Upper lobe of left lung (tissue), 6 donors: Measurements from ENCODE around the gene GPC5. TPM values are rescaled to one million over a fixed set of nuclear protein-coding genes. Genes with fewer than 3 reads are reported as not detected.
A peak's percentile ranks its signal among the peaks of the same experiment; 100 is the strongest.

Source experiments
- ATAC-seq, 2 donors: fragments of 200-7000 bp; cut with Tn5 transposase; one replicate each; pipeline ENCODE4 v1.9.1; 2022; ENCODE audit warnings: mild to moderate bottlenecking in 2 of 2, moderate library complexity in 2 of 2; ENCODE audit not compliant: low FRiP score in 2 of 2
- DNase-seq, 2 donors: peaks; one replicate each; pipeline ENCODE4 v3.0.0-alpha.2; 2019 to 2020
- H3K27ac ChIP-seq, 4 donors: fragments of 200-600 bp; sonication (generic); one replicate each; pipeline ENCODE4 v1.5.1; 2016 to 2019
- H3K27me3 ChIP-seq, 4 donors: fragments of 200-600 bp; sonication (generic); one replicate each; pipeline ENCODE4 v1.5.1; 2017 to 2019
- H3K36me3 ChIP-seq, 4 donors: fragments of 200-600 bp; sonication (generic); one replicate each; pipeline ENCODE4 v1.5.1; 2016 to 2019
- H3K4me1 ChIP-seq, 4 donors: fragments of 200-600 bp; sonication (generic); one replicate each; pipeline ENCODE4 v1.5.1; 2018 to 2019
- H3K4me3 ChIP-seq, 4 donors: fragments of 200-600 bp; sonication (generic); one replicate each; pipeline ENCODE4 v1.5.1; 2017 to 2019; ENCODE audit warnings: mild to moderate bottlenecking in 2 of 4, moderate library complexity in 1 of 4
- H3K9me3 ChIP-seq, 4 donors: fragments of 200-600 bp; sonication (generic); one replicate each; pipeline ENCODE4 v1.5.1; 2018 to 2019
- EP300 ChIP-seq, 4 donors: sonication (generic); formaldehyde crosslinking; IDR thresholded peaks; one replicate each; pipeline ENCODE4 v1.5.1; 2017; ENCODE audit warnings: antibody characterized with exemption in 4 of 4, control low read depth in 2 of 4
- POLR2A ChIP-seq, 4 donors: fragments of 450-650 bp; IDR thresholded peaks; one replicate each; pipeline ENCODE4 v1.5.1; 2016 to 2017; ENCODE audit warnings: antibody characterized with exemption in 4 of 4, mild to moderate bottlenecking in 2 of 4
- POLR2AphosphoS5 ChIP-seq, 2 donors: sonication (generic); formaldehyde crosslinking; IDR thresholded peaks; one replicate each; pipeline ENCODE4 v1.5.1; 2017; ENCODE audit warnings: antibody characterized with exemption in 2 of 2
- WGBS, 2 donors: methylation state at CpG; one replicate each; pipeline ENCODE4 v1.1.5; 2017 to 2018; 5-methylcytosine and 5-hydroxymethylcytosine counted together
- total RNA-seq, 6 donors: library from RNA; depleted of rRNA in 4 of 6; stranded (reverse); fragments of >200 nt in 4 of 6; gene quantifications; one replicate each; pipeline versions ENCODE4 v1.1.0 to v1.2.1, GENCODE V29; 2016 to 2021
- TF ChIP-seq, protein P1 (sequence below), 6 experiments: fragments of 450-650 bp in 4 of 6; fragments of 200-600 bp in 2 of 6; sonication (generic) in 2 of 6; IDR thresholded peaks; one replicate each; pipeline ENCODE4 v1.5.1; 2016 to 2019; ENCODE audit warnings: antibody characterized with exemption in 6 of 6
- donor health status: DM: no; HTN: no; CAD: no; lungs with moderate emphysema.
- donor health status: DM: no; HTN: yes; CAD: no; lungs with severe emphysema.

Gene GPC5
- total RNA-seq, 6 donors from 2014 or later: 7.6 to 51.4 (median 12.8) TPM

DNA sequence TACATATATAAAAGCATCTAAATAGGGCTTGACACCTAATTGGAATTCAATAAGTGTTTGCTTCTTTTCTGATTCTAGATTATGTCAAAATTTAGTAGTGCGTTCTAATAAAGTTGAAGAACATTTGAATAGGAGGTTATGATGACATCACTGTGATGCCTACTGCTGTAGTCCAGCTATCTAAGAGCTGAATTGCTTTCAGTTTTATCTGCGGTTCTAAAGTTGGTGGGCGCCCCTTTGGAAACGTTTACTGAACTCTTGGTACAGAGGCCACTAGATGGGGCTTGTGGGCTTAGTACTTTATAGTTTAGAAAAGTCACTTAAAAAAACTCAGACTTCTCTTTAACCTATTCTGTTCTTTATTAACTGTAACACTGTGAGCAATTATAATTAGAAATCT is 776.9 kb downstream of the GPC5 start:
- no peaks in the 10 kb centered on the region for H3K27me3 ChIP-seq
- H3K4me1 ChIP-seq: no peaks in the 10 kb centered on the region
- H3K4me3 ChIP-seq: no peak overlapping the region
- DNase-seq (no peak), ATAC-seq (peak in 1 of 2 donors; percentile 75)
- TF ChIP-seq EP300 (IDR thresholded peaks at IDR 0.05): no peak
- TF ChIP-seq, protein P1, sequence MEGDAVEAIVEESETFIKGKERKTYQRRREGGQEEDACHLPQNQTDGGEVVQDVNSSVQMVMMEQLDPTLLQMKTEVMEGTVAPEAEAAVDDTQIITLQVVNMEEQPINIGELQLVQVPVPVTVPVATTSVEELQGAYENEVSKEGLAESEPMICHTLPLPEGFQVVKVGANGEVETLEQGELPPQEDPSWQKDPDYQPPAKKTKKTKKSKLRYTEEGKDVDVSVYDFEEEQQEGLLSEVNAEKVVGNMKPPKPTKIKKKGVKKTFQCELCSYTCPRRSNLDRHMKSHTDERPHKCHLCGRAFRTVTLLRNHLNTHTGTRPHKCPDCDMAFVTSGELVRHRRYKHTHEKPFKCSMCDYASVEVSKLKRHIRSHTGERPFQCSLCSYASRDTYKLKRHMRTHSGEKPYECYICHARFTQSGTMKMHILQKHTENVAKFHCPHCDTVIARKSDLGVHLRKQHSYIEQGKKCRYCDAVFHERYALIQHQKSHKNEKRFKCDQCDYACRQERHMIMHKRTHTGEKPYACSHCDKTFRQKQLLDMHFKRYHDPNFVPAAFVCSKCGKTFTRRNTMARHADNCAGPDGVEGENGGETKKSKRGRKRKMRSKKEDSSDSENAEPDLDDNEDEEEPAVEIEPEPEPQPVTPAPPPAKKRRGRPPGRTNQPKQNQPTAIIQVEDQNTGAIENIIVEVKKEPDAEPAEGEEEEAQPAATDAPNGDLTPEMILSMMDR (IDR thresholded peaks at IDR 0.05): no peak
- TF ChIP-seq POLR2AphosphoS5 (IDR thresholded peaks at IDR 0.05): no peak
- no peak for TF ChIP-seq POLR2A (IDR thresholded peaks at IDR 0.05)
- 14 to 15% methylated on average over 4 of the region's 4 CpGs for WGBS, 2 donors
- no peak overlapping the region for H3K27ac ChIP-seq
- no peaks in the 10 kb centered on the region for H3K36me3 ChIP-seq
- no peaks in the 10 kb centered on the region for H3K9me3 ChIP-seq

GRCh38 chr13:92177966-92178365 is 779.5 kb downstream of the GPC5 start:
- TF ChIP-seq POLR2A (IDR thresholded peaks at IDR 0.05): no peak
- TF ChIP-seq EP300 (IDR thresholded peaks at IDR 0.05): no peak
- TF ChIP-seq, protein P1 (IDR thresholded peaks at IDR 0.05): no peak
- no peak for TF ChIP-seq POLR2AphosphoS5 (IDR thresholded peaks at IDR 0.05)
- no peaks in the 10 kb centered on the region for H3K4me1 ChIP-seq
- ATAC-seq (no peak), DNase-seq (no peak)
- no peaks in the 10 kb centered on the region for H3K9me3 ChIP-seq
- no peaks in the 10 kb centered on the region for H3K27me3 ChIP-seq
- H3K27ac ChIP-seq: no peak overlapping the region
- H3K36me3 ChIP-seq: no peaks in the 10 kb centered on the region
- no peak overlapping the region for H3K4me3 ChIP-seq
- 83 to 94% methylated on average over 5 of the region's 5 CpGs for WGBS, 2 donors

DNA sequence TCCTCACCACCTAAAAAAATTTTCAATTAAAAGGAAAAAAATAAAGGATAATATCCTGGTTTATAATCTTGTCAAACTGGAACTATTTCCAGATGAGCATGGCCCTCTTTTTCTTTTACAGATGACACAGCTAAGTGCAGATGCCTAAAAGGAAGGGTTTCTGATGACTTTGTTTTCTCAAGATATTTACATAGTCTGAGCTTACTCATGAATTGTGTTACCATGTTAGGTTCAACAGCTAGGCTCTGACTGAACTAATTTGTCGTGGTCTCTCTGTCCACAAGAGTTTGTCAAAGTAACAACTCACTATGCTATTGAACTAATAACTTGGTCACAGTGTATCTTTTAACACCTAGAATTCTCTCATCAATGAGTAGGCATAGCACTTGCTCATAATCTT is 780.8 kb downstream of the GPC5 start:
- DNase-seq (no peak), ATAC-seq (no peak)
- Histone ChIP-seq H3K27ac (no peak overlapping the region), H3K36me3 (no peaks in the 10 kb centered on the region), H3K4me1 (no peaks in the 10 kb centered on the region), H3K27me3 (no peaks in the 10 kb centered on the region), H3K4me3 (no peak overlapping the region), H3K9me3 (no peaks in the 10 kb centered on the region)
- 80 to 95% methylated on average over 1 of the region's 1 CpG for WGBS, 2 donors
- TF ChIP-seq, protein P1 (IDR thresholded peaks at IDR 0.05): no peak
- no peak for TF ChIP-seq POLR2AphosphoS5 (IDR thresholded peaks at IDR 0.05)
- no peak for TF ChIP-seq POLR2A (IDR thresholded peaks at IDR 0.05)
- no peak for TF ChIP-seq EP300 (IDR thresholded peaks at IDR 0.05)

- WGBS, 2 donors: 5 to 17% methylated on average over 1 of the region's 1 CpG
- no peak overlapping the region for H3K4me3 ChIP-seq
Observed at GRCh38 chr13:92187378-92187989, 789.1 kb downstream of the GPC5 start.

More at GRCh38 chr13:92187378-92187989, 789.1 kb downstream of the GPC5 start:
- no peaks in the 10 kb centered on the region for H3K9me3 ChIP-seq
- no peak for TF ChIP-seq POLR2A (IDR thresholded peaks at IDR 0.05)
- TF ChIP-seq, protein P1 (IDR thresholded peaks at IDR 0.05): peak; percentile 44 to 68 (median 64)
- H3K4me1 ChIP-seq: no peaks in the 10 kb centered on the region
- ATAC-seq (peak in 1 of 2 donors; percentile 78), DNase-seq (no peak)
- H3K27me3 ChIP-seq: no peaks in the 10 kb centered on the region
- H3K36me3 ChIP-seq: no peaks in the 10 kb centered on the region
- no peak overlapping the region for H3K27ac ChIP-seq
